ENCODE results near the gene APBB1. TPM values are rescaled to one million over a fixed set of nuclear protein-coding genes. Genes with fewer than 3 reads are reported as not detected.

The APBB1 gene
- total and polyA plus RNA-seq, 10 donors: 18.6 to 42.4 (median 26.0) TPM

- WGBS, 5 donors: 79 to 92% (median 91%) methylated on average over 2 of the region's 2 CpGs
- no peaks in the 10 kb centered on the region for H3K27me3 ChIP-seq (replicated peaks in 1 of 7)
- DNase-seq: no peak
- H3K36me3 ChIP-seq: no peaks in the 10 kb centered on the region
- H3K27ac ChIP-seq: no peak overlapping the region
- H3K9me3 ChIP-seq: no peaks in the 10 kb centered on the region
- TF ChIP-seq POLR2A (IDR thresholded peaks at IDR 0.05): no peak
- no peak for TF ChIP-seq CTCF (IDR thresholded peaks at IDR 0.05 in 8 of 11, conservative IDR thresholded peaks at IDR 0.05 in 3 of 11)
- no peak for TF ChIP-seq POLR2AphosphoS5 (IDR thresholded peaks at IDR 0.05)
- peaks cover 0 to 6% (median 0%) of the 10 kb centered on the region in 6 donors for H3K4me1 ChIP-seq
- intact Hi-C loops (cut with DNase I; ENCODE audit: low total_unique reads): loop anchor here (5.0 to 10.0 kb wide), 2 partner anchors 96 to 328 kb away; partner anchors contain the start of gene CCKBR
- H3K4me3 ChIP-seq: no peak overlapping the region
Observed at GRCh38 chr11:6350486-6350885, 68.4 kb downstream of the APBB1 start.

DNA sequence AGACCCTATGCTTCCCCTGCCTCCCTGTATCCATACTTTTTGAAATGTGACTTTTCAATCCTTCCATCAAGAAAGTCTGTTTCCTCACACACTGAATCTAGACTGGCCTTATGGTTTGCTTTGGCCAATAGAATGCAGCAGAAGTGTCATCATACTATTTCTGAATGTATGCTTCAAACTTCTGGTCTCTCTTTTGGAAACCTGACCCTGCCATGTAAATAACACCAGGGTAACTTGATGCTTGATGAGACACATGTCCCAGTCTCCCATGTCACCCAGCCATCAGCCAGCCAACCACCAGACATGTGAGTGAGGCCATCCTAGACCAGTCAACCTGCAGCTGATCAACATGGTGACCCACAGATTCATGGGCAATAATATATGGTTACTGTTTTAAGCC lies 68.9 kb downstream of the APBB1 start:
- intact Hi-C loops (cut with DNase I; ENCODE audit: low total_unique reads): loop anchor here (5.0 to 10.0 kb wide), 2 partner anchors 95 to 328 kb away; partner anchors contain the start of gene CCKBR
- H3K9me3 ChIP-seq: no peaks in the 10 kb centered on the region

GRCh38 chr11:6345366-6345765 lies 73.5 kb downstream of the APBB1 start:
- Histone ChIP-seq H3K4me3 (no peak overlapping the region), H3K27me3 (replicated peaks in 1 of 7) (peaks cover 0 to 6% (median 0%) of the 10 kb centered on the region in 7 donors), H3K4me1 (no peaks in the 10 kb centered on the region), H3K36me3 (no peaks in the 10 kb centered on the region), H3K27ac (no peak overlapping the region), H3K9me3 (no peaks in the 10 kb centered on the region)
- intact Hi-C loops (cut with DNase I; ENCODE audit: low total_unique reads): no loop called here
- no peak for DNase-seq
- 87 to 92% (median 90%) methylated on average over 1 of the region's 1 CpG for WGBS, 5 donors
- TF ChIP-seq POLR2AphosphoS5 (IDR thresholded peaks at IDR 0.05): no peak
- no peak for TF ChIP-seq CTCF (IDR thresholded peaks at IDR 0.05 in 8 of 11, conservative IDR thresholded peaks at IDR 0.05 in 3 of 11)
- TF ChIP-seq POLR2A (IDR thresholded peaks at IDR 0.05): no peak

More for the DNA sequence above, 68.9 kb downstream of the APBB1 start:
- Histone ChIP-seq H3K27ac (no peak overlapping the region), H3K4me1 (peaks cover 0 to 6% (median 0%) of the 10 kb centered on the region in 6 donors), H3K27me3 (replicated peaks in 1 of 7) (no peaks in the 10 kb centered on the region), H3K36me3 (no peaks in the 10 kb centered on the region), H3K4me3 (no peak overlapping the region)
- no peak for DNase-seq
- no peak for TF ChIP-seq CTCF (IDR thresholded peaks at IDR 0.05 in 8 of 11, conservative IDR thresholded peaks at IDR 0.05 in 3 of 11)
- no peak for TF ChIP-seq POLR2A (IDR thresholded peaks at IDR 0.05)
- TF ChIP-seq POLR2AphosphoS5 (IDR thresholded peaks at IDR 0.05): no peak

Other genes starting within 250 kb of the APBB1 start
- gene OR52B2, start 248.8 kb downstream of the APBB1 start, total RNA-seq: 1 to 10 TPM in 1 of 7 donors, not detected in 6; 1.2 TPM
- not detected for gene OR52B2, start 248.8 kb downstream of the APBB1 start, polyA plus RNA-seq
- not detected for gene OR52W1, start 219.9 kb downstream of the APBB1 start, total RNA-seq
- gene OR52W1, start 219.9 kb downstream of the APBB1 start, polyA plus RNA-seq: not detected
- gene C11orf42, start 213.5 kb downstream of the APBB1 start, total RNA-seq: not detected
- gene C11orf42, start 213.5 kb downstream of the APBB1 start, polyA plus RNA-seq: not detected
- 10 to 100 TPM; 36.3 to 77.6 (median 41.1) TPM for gene FHIP1B, start 184.5 kb downstream of the APBB1 start, total RNA-seq
- gene FHIP1B, start 184.5 kb downstream of the APBB1 start, polyA plus RNA-seq: 10 to 100 TPM; 14.9 to 41.6 (median 39.1) TPM
- gene CNGA4, start 180.0 kb downstream of the APBB1 start, total RNA-seq: under 1 TPM in 5 of 7 donors, not detected in 2; 0.23 to 0.60 (median 0.33) TPM
- under 1 TPM; 0.06 to 0.29 (median 0.09) TPM for gene CNGA4, start 180.0 kb downstream of the APBB1 start, polyA plus RNA-seq
- gene CCKBR, start 159.3 kb downstream of the APBB1 start, total RNA-seq: not detected
- gene CCKBR, start 159.3 kb downstream of the APBB1 start, polyA plus RNA-seq: not detected
- 10 to 100 TPM; 10.5 to 42.9 (median 31.8) TPM for gene CAVIN3, start 98.6 kb downstream of the APBB1 start, total RNA-seq
- gene CAVIN3, start 98.6 kb downstream of the APBB1 start, polyA plus RNA-seq: 10 to 100 TPM; 22.3 to 40.2 (median 35.1) TPM
- 10 to 100 TPM; 21.9 to 33.8 (median 27.7) TPM for gene SMPD1, start 28.6 kb downstream of the APBB1 start, total RNA-seq
- gene SMPD1, start 28.6 kb downstream of the APBB1 start, polyA plus RNA-seq: 10 to 100 TPM; 23.8 to 28.9 (median 24.2) TPM
- 1 to 10 TPM in 6 of 7 donors, not detected in 1; 1.0 to 3.8 (median 2.8) TPM for gene HPX, start 21.9 kb upstream of the APBB1 start, total RNA-seq
- gene HPX, start 21.9 kb upstream of the APBB1 start, polyA plus RNA-seq: 1 to 10 TPM in 1 of 3 donors, under 1 TPM in 2; 0.65 to 1.4 (median 0.83) TPM
- gene TRIM3, start 54.8 kb upstream of the APBB1 start, total RNA-seq: 10 to 100 TPM; 11.3 to 27.6 (median 19.9) TPM
- gene TRIM3, start 54.8 kb upstream of the APBB1 start, polyA plus RNA-seq: 1 to 10 TPM; 6.3 to 8.1 (median 6.8) TPM
- 10 to 100 TPM; 29.8 to 72.7 (median 37.1) TPM for gene ARFIP2, start 62.2 kb upstream of the APBB1 start, total RNA-seq
- gene ARFIP2, start 62.2 kb upstream of the APBB1 start, polyA plus RNA-seq: 10 to 100 TPM; 23.4 to 36.5 (median 35.8) TPM
- gene TIMM10B, start 62.4 kb upstream of the APBB1 start, total RNA-seq: 10 to 100 TPM; 32.7 to 71.3 (median 46.9) TPM
- gene TIMM10B, start 62.4 kb upstream of the APBB1 start, polyA plus RNA-seq: 10 to 100 TPM; 10.7 to 33.8 (median 19.8) TPM
- gene DNHD1, start 78.2 kb upstream of the APBB1 start, total RNA-seq: 10 to 100 TPM; 19.0 to 40.7 (median 27.6) TPM
- 10 to 100 TPM in 2 of 3 donors, 1 to 10 TPM in 1; 6.0 to 17.0 (median 15.1) TPM for gene DNHD1, start 78.2 kb upstream of the APBB1 start, polyA plus RNA-seq
- 10 to 100 TPM; 17.0 to 26.0 (median 22.7) TPM for gene RRP8, start 184.5 kb upstream of the APBB1 start, total RNA-seq
- gene RRP8, start 184.5 kb upstream of the APBB1 start, polyA plus RNA-seq: 10 to 100 TPM; 23.7 to 28.4 (median 26.5) TPM
- gene ILK, start 184.7 kb upstream of the APBB1 start, total RNA-seq: 100 to 1,000 TPM; 122 to 194 (median 141) TPM
- 100 to 1,000 TPM in 1 of 3 donors, 10 to 100 TPM in 2; 71.4 to 108 (median 76.5) TPM for gene ILK, start 184.7 kb upstream of the APBB1 start, polyA plus RNA-seq
- 100 to 1,000 TPM; 133 to 159 (median 148) TPM for gene TAF10, start 193.1 kb upstream of the APBB1 start, total RNA-seq
- gene TAF10, start 193.1 kb upstream of the APBB1 start, polyA plus RNA-seq: 100 to 1,000 TPM; 103 to 151 (median 140) TPM
- gene TPP1, start 200.3 kb upstream of the APBB1 start, total RNA-seq: 100 to 1,000 TPM; 159 to 306 (median 232) TPM
- gene TPP1, start 200.3 kb upstream of the APBB1 start, polyA plus RNA-seq: 10 to 100 TPM; 54.9 to 61.6 (median 60.6) TPM
- 10 to 100 TPM; 29.8 to 58.8 (median 43.4) TPM for gene DCHS1, start 236.7 kb upstream of the APBB1 start, total RNA-seq
- 1 to 10 TPM; 1.9 to 7.6 (median 3.1) TPM for gene DCHS1, start 236.7 kb upstream of the APBB1 start, polyA plus RNA-seq

Data from spleen (tissue), 11 donors.